ENCODE results near the gene TCEAL4.

DNA sequence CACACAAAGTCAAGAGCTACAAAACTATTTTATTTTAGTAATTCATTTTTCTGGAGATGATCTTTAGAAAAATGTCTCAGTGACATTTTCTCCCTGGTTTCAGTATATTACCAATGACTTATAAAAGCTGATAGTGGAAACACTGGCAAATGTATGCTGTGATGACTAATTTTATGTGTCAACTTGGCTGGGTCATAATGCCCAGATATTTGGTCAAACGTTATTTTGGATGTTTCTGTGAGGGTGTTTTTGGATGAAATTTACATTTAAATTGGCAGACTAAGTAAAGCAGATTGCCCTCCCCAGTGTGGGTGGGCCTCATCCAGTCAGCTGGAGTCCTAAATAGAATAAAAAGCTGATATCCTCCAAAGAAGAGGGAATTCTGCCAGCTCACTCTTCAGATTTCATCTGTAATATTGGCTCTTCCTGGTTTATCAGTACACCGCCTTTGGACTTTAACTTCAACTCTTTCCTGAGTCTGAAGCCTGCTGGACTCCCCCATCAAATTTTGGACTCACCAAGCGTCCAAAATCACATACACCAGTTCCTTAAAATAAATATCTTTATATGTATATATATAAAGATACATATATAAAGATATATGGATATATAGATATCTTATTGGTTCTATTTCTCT, 34.8 kb upstream of the TCEAL4 start:
- TF ChIP-seq CTCF (IDR thresholded peaks at IDR 0.05): no peak
- no peak for TF ChIP-seq POLR2A (IDR thresholded peaks at IDR 0.05)
